IMR-90 (cell line): ENCODE results near the gene DNAH6.

Experiments
- ELK1 ChIP-seq: fragments of 150-350 bp; IDR thresholded peaks from 2 replicates; pipeline ENCODE4 v1.6.1; 2016; ENCODE audit warnings: low read depth, mild to moderate bottlenecking, low read length, moderate library complexity, borderline replicate concordance
- MAZ ChIP-seq: IDR thresholded peaks from 2 replicates; pipeline ENCODE4 v1.6.1; 2012; ENCODE audit warnings: low read depth, mild to moderate bottlenecking, low read length, improper control_type of control experiment, moderate library complexity, borderline replicate concordance

GRCh38 chr2:84477886-84478285 lies 38.4 kb upstream of the DNAH6 start:
- TF ChIP-seq ELK1 (no peak), MAZ (no peak)
